ENCODE data around the gene RASGRF2.

Gene RASGRF2

GRCh38 chr5:80953587-80953986 lies 6.6 kb upstream of the RASGRF2 start:
- DNase-seq (ENCODE audit: insufficient read length, low spot score) (no peak), FAIRE-seq (no peak)

- FAIRE-seq (no peak), DNase-seq (ENCODE audit: insufficient read length, low spot score) (no peak)
Measured at GRCh38 chr5:80955082-80955590, 5.0 kb upstream of the RASGRF2 start.

DNA sequence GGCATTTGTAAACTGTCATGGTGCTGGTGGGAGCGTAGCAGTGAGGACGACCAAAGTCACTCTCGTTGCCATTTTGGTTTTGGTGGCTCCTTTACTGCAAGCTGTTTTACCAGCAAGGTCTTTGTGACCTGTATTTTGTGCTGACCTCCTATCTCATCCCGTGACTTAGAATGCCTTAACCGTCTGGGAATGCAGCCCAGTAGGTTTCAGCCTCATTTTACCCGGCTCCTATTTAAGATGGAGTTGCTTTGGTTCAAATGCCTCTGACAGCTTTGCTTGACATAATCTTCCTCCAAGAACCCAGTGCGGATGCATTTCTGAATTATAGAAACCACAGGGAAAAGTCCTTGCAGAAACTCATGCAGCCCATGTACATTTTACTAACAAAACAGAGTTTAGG lies 3.9 kb upstream of the RASGRF2 start:
- DNase-seq (ENCODE audit: insufficient read length, low spot score), result no peak
- FAIRE-seq, result no peak

GRCh38 chr5:80957031-80957761 lies 3.0 kb upstream of the RASGRF2 start:
- DNase-seq (ENCODE audit: insufficient read length, low spot score) (no peak), FAIRE-seq (no peak)

DNA sequence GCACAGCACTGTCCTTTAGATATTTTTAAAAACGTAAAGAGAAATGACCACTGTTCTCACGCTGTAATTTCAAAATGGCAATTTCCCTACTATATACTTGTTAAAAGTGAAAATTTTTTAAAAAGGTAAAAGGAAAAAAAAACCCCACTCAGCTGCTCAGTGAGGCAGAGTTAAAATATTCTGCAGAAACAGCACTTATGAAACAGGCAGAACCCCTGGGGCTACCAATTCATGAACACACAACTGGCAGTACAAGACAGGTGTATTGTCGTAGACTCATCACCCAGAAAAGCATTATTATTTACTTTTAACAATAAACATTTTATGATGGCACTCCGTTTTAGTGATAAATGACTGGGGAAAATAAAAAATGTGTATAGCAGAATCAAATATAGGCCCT lies 1.5 kb upstream of the RASGRF2 start:
- no peak for FAIRE-seq
- no peak for DNase-seq (ENCODE audit: insufficient read length, low spot score)

- DNase-seq (ENCODE audit: insufficient read length, low spot score) (no peak), FAIRE-seq (no peak)
Measured at GRCh38 chr5:80959138-80959537, 1.0 kb upstream of the RASGRF2 start.

- FAIRE-seq, result no peak
- DNase-seq (ENCODE audit: insufficient read length, low spot score), result no peak
Measured at GRCh38 chr5:80960531-80961375, 590 bp downstream of the RASGRF2 start.

DNA sequence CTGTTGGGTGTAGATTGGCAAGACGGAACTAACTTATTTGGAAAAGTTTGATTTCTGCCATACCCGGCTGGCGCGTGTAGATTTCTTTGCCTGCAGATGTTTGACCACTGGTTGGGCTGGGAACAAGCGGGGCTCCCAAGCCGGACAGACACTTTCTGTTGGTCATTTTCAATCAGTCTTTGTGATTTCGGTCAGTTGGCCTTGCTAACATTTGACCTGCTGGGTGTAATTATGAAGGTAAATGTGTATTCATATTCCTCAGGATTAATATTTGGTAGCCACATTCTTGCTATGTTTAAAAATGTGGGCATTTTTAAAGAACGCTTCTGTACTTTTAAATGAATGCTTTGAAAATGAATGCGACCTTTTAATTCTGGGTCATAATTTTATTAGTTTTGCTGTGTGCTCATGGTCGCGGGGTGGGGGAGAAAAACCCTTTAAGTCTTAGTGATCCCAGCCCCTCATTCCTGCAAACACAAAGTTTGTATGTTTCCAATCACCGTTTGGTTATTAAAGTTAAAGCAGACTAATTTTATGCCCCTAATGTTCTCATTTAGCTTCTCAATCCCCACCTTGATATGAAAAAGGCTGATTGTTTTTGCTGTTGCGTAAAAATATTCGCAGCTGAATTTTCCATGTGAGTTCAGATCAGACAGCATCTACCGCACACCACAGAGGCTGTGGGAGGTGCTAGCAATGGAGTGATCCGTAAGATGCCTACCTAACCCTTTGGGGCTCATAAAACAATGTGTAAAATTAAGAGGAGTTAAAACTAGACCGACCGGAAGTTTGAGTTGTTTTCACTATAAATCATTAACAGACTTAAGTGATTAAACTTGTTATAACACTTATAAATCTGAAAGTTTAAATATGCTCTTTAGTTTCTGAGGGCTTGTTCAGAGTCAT lies 1.5 kb downstream of the RASGRF2 start:
- no peak for FAIRE-seq
- no peak for DNase-seq (ENCODE audit: insufficient read length, low spot score)

DNA sequence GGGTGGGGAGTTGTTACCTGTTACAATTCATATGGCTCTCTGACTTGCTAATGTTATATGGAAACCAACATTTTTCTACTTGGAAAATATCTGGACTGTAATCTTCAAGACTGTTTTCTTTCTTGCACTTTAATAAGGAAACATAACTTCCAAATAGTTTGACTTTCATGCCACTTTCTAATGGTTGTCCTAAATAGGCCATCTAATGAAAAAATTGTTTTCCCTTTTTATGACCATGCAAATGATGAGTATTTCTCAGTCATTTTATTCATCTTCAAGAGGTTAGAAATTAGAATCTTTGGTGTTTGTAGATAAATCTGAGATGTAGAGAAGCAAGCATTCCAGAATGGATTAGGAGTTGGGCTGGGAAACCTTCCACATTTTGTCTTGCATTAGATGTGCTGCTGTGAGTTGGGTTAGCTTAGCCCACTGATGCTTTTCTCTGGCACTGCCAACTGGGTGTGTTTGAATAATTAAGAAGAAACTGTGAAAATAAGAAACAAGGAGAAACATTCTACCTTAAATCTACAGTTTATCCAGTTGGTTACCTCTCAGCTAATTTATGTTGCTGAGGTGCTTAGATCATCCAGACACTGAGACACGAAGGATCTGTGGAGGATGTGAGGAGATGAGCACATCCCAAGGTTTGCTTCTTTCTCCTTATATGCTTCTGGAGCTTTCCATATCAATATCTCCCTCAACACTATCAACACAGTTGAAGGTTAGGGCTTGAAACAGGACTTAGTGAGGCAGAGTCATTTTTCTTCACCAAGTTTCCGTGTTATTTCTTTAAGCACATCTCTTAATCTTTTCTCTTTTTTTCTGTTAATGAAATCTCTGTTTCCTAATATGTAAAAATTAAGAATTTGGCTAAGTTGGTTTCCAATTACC lies 2.7 kb downstream of the RASGRF2 start:
- no peak for FAIRE-seq
- no peak for DNase-seq (ENCODE audit: insufficient read length, low spot score)

- no peak for FAIRE-seq
- DNase-seq (ENCODE audit: insufficient read length, low spot score), result no peak
Measured at GRCh38 chr5:80963521-80963895, 3.3 kb downstream of the RASGRF2 start.

- DNase-seq (ENCODE audit: insufficient read length, low spot score), result no peak
Measured at GRCh38 chr5:80963966-80964481, 3.9 kb downstream of the RASGRF2 start.

DNA sequence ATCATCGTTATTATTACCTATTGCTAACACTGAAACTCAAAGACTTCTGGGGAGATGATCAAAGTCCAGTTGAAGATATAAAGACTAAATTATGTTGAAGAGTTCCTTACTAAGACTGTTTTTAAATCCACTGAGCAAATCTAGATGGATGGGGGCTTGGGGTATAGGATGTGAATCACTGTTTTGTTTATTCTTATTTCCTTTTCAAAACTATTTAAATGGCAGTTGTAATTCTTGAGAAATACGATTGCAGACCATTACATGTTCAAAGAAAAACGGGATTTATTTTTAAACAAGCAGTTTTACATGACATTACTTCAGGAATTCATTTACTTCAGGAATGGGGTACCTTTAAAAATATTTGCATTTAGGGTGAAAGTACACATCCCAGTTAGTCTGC lies 4.3 kb downstream of the RASGRF2 start:
- DNase-seq (ENCODE audit: insufficient read length, low spot score) (no peak), FAIRE-seq (no peak)

More at GRCh38 chr5:80963966-80964481, 3.9 kb downstream of the RASGRF2 start:
- no peak for FAIRE-seq

- FAIRE-seq, result no peak
Measured at GRCh38 chr5:80964919-80965318, 4.8 kb downstream of the RASGRF2 start.

GRCh38 chr5:80967500-80968181 lies 7.5 kb downstream of the RASGRF2 start:
- FAIRE-seq, result no peak

More at GRCh38 chr5:80964919-80965318, 4.8 kb downstream of the RASGRF2 start:
- DNase-seq (ENCODE audit: insufficient read length, low spot score), result no peak

GRCh38 chr5:80973027-80973426 lies 12.9 kb downstream of the RASGRF2 start:
- no peak for DNase-seq (ENCODE audit: insufficient read length, low spot score)

More at GRCh38 chr5:80967500-80968181, 7.5 kb downstream of the RASGRF2 start:
- peak; percentile 42 for DNase-seq (ENCODE audit: insufficient read length, low spot score)

GRCh38 chr5:80975065-80975464 lies 14.9 kb downstream of the RASGRF2 start:
- DNase-seq (ENCODE audit: insufficient read length, low spot score) (no peak), FAIRE-seq (no peak)

More at GRCh38 chr5:80973027-80973426, 12.9 kb downstream of the RASGRF2 start:
- FAIRE-seq, result no peak

DNA sequence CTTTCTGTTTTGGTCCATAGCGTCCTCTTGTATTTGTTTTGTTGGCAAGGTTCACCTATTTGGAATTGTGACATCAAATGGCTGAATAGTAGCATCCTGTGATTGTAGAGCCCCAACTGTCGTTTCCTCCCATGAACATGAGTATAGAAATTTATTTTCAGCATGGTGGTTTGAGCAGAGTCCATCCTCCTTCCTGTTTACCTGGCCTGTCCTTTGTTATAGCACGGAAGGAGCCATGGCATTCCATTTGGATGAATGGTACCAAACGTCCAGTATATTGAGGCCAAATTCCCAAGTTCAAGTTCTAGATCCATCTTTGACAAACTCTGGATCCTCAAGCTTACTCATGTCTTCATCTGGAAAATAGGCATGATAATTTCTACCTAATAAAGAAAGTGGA lies 16.8 kb downstream of the RASGRF2 start:
- no peak for FAIRE-seq

DNA sequence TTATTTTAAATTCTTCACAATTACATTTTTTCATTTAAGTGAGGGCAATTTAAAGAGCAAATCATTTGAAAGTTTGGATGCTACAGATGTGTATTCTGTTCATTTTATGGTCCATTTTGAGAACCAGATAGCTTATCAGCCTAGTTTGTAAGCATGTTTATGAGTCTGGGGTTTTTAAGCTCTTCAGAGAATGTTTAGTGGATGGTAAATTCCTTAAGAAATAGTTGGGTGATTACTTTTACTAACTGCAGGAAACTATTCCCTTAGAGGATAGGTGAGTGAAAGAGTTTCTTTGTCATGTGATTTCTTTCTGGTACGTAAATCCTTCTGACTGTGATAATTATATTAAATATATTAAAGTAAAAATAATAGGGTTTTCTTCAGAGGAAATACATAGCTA lies 17.6 kb downstream of the RASGRF2 start:
- FAIRE-seq (no peak), DNase-seq (ENCODE audit: insufficient read length, low spot score) (no peak)

More for the DNA sequence above, 16.8 kb downstream of the RASGRF2 start:
- no peak for DNase-seq (ENCODE audit: insufficient read length, low spot score)

Measured in HTR-8/SVneo (cell line).